Measurements from ENCODE around the gene KLHL6.

Gene KLHL6

DNA sequence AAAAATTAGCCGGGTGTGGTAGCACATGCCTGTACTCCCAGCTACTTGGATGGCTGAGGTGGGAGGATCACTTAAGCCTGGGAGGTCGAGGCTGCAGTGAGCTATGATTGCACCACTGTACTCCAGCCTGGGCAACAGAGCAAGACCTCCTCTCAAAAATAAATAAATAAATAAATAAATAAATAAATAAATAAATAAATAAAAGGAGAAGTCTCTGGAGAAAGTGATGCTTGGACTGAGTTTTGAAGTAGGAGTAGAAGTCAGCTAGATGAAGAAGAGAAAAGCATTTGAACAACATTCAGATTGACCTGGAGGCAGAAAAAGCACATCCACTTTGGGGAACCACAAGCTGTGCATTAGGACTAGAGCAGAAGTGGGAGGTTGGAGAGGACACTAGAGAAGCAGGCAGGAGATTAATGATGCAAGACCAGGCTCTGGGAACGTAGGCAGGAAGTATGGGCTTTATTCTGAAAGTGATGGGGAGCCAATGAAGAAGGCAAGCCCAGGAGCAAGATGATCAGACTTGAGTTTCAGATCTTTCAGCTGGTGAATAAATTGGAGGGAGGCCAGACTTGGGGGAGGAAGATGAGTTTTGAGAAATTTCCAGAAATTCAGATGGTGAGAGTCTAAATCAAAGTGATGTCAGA, 48.7 kb downstream of the KLHL6 start:
- DNase-seq (ENCODE audit: low spot score) (no peak), FAIRE-seq (no peak)

DNA sequence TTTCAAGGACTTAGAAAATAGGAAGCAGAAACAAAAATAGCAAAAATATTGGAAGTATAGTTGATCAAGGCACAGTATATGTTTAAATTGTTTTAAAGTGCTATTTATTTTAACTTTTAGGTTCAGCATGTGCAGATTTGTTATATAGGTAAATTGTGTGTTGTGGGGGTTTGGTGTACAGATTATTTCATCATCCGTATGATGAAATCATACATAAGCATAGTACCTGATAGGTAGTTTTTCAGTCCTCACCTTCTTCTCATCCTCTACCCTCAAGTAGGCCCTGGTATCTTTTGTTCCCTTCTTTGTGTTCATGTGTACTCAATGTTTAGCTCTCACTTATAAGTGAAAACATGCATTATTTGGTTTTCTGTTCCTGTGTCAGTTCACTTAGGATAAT, 50.9 kb downstream of the KLHL6 start:
- DNase-seq (ENCODE audit: low spot score) (no peak), FAIRE-seq (no peak)

DNA sequence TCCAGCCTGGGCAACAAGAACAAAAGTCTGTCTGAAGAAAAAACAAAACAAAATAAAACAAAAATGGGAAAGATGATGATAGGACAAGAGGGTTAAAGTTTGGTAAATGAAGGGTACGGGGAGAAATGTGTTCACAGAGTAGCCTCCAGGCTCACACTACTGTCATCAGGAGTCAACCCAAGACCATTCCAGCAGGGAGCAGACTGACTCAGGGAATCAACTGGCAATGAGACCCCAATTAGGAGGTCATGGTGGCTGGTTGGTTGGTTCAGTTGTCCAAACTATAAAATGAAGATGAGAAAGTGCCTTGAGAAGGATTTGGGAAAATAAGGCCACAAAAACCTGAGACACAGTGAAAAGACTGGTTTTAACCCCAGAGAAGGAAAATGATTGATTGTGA, 51.8 kb downstream of the KLHL6 start:
- DNase-seq (ENCODE audit: low spot score): no peak
- FAIRE-seq: no peak

DNA sequence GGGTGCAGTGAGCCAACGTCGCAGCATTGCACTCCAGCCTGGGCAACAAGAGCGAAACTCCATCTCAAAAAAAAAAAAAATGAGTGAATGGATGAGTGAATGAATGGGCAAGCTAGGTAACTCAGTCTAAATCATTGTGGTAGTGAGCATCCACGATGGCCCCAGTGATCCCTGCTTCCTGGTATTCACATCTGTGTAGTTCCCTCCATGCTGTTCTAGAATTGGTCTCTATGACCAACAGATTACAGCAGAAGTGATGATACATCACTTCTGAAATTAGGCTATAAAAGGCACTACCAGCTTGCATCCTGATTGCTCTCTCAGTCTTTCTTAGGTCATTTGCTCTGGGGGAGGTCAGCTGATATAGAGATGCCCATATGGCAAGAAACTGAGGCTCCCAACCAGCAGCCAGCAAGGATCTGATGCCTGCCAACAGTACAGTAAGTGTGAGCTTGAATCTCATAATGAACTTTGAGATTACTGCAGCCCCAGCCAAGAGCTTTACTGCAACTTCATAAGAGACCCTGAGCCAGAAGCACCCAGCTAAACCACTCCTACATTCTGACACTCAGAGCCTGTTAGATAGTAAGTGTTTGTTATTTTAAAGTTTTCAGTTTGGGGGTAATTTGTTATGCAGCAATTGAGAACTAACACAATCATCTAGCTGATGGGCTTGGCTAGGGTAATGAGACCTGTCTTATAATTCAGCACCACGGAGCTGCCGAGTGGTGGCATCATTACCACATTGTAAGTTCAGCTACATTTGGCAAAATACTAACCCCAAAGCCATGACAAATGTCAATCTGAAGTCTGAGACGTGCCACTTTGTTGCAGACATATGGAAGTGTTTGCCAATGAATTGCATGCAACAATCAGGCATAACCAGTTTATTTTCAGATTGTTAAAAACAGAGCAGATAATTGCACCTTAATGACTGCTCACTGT, 53.0 kb downstream of the KLHL6 start:
- FAIRE-seq: no peak
- DNase-seq (ENCODE audit: low spot score): no peak

DNA sequence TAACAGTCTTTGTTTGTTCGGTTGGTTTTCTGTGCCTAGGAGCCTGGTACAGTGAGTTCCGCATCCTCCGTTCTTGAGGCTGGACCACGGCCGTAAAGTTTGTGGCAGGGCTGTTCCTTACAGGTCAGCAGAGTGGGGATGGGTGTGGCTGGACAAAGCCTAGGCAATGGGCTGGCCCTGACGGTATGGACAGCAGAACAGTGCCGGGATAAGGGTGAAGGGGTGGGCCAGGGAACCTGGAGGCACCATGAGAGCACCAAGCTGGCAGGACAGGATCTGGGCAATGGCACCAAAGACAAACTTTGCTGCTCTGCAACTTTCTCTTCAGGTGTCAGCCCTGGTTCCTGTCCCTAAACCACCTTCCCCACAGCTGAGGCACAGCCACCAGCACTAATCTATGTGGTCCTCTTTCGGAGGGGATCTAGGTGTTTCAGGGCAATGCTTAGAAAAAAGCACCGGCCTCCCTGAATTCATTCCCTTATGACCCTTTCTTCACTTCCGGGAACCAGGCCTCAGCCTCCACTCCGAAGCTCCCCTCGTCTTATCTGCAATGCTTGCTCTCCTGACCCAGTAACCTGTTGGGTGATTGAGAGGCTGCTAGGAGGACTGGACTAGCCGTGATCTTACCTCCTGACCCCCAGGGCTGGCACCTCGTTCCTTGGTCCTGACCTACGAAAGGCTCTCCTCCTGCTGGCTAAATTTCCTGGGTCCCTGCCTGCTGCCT, 54.4 kb downstream of the KLHL6 start:
- DNase-seq (ENCODE audit: low spot score) (no peak), FAIRE-seq (no peak)

DNA sequence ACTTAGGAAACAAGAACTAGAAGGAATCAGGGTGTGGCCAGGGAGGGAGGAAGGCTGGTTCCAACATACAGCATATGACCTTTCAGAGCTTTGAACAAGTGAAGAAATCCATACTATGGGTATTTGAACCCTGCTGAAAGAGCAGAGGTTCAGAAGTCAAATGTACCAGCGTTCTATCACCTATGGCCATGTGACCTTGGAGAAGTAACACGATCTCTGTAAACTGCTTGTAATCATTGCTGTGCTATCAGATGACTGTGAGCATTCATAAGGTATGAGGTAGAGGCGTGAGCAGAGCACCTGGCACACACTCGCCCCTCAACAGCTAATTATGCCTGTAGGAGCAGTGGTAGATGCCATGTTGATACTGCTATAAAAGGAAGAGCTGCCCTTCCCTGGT, 55.2 kb downstream of the KLHL6 start:
- DNase-seq (ENCODE audit: low spot score) (no peak), FAIRE-seq (no peak)

DNA sequence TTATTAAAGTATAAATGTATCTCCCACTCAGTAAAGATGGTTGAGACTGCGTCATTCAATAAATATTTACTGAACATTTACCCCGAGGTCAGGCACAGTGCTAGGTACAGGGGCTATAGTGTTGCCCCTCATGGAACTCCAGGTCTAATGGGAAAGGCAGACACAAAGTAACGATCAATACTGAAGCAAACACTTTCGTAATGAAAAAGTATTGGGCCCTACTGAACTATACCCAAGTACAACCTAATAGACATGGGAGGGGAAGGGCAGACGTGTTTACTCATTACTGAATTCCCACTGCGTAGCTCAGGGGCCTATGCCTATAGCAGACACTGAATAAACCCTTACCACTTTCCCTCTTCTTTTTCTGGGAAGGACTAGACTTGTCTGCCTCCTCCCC, 56.9 kb downstream of the KLHL6 start:
- FAIRE-seq: no peak
- DNase-seq (ENCODE audit: low spot score): no peak

DNA sequence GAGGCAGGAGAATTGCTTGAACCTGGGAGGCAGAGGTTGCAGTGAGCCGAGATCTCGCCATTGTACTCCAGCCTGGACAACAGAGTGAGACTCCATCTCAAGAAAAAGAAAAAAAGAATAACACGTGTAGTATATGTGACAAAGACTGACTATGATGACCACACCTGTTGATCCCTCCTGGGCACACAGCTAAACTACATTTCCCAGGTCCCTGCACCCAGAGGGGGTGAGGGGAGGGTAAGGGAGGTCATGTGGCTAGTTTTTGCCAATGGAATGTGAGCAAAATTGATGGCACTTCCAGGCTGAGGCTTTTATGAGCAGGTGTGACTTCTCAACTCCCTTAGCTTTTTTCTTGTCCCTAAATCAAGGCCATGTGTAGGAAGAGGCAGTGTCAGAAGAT, 58.2 kb downstream of the KLHL6 start:
- DNase-seq (ENCODE audit: low spot score) (no peak), FAIRE-seq (no peak)

DNA sequence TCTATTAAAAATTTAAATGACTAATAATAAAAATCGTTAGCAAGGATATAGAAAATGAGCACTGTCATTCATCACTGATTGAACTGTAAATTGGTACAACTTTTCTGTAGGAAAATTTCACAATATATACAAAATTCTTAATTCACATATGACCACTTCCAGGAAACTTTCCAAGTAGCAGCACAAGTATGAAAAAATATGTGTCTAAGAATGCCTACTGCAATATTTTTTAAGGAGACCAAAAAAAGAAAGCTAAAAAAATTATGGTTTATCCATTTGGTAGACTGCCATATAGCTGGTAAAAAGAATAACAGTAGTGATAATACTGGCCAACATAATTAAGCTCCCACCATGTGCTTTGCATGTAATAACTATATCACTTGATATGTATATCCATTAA, 59.2 kb downstream of the KLHL6 start:
- no peak for FAIRE-seq
- DNase-seq (ENCODE audit: low spot score): no peak

DNA sequence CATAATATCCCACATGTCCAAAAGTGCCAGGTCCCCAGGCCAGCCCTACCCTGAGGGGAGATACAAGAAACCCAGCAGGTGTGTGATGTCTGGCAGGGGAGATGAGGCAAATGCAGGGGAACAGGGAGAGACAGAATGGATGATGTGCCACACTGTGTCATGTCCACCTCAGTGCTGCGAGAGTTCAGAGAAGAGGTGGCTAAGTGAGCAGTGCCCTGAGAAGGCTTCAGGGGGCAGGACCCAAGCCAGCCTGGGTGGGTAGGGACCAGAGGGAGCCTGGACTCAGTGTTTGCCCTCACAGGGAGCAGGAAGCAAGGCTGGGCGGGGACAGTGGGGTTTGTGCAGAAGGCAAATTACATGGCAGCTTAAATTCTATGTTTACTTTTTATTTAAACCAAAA, 61.2 kb downstream of the KLHL6 start:
- DNase-seq (ENCODE audit: low spot score) (no peak), FAIRE-seq (no peak)

DNA sequence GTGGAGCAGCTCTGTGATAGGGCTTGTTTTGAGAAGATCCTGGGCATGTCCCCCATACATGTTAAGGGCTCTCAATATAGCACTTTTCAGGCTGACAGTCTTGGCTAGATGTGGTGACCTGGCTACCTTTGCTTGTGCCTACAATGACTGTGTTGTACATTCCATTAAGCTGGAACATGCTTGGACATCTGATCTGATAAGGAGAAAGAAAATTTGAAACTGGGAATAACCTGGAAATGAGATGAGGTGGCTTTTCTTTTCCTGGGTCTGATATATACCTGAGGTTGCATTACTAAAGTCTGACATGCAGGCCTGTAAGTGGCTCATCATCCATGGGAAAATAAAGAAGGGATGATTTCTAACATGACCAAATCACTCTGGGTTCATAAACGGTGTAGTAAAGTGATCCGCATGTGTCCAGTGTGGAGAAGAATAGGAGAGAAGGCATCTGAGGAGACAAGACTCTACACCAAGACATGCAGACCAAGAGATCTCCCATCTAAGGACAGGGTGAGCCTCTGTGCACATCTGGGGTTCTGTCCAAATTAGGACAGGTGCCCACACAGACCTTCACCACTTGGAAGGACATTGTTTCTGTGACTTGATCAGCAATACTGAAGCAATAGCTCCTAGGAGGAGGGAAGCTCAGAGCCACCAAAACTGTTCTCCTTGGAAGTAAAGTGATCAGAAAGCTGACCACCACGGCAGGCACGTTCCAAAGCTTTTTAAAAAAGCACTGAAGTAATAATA, 62.0 kb downstream of the KLHL6 start:
- no peak for FAIRE-seq
- DNase-seq (ENCODE audit: low spot score): no peak

DNA sequence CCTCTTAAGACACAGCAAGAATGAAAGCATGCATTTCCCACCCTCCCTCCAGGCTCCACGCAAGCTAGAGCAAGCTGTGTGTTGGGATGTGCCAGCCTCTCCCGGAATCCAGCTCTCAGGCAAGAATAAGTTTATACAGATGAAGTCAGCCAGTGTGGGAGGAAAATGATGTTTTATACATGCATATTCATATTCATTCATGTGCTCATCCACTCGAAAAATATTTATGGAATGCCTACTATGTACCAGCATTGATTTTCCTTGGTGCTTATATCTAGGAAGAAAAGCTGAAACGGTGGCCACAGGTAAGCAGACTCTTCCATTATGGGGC, 62.7 kb downstream of the KLHL6 start:
- no peak for FAIRE-seq

DNA sequence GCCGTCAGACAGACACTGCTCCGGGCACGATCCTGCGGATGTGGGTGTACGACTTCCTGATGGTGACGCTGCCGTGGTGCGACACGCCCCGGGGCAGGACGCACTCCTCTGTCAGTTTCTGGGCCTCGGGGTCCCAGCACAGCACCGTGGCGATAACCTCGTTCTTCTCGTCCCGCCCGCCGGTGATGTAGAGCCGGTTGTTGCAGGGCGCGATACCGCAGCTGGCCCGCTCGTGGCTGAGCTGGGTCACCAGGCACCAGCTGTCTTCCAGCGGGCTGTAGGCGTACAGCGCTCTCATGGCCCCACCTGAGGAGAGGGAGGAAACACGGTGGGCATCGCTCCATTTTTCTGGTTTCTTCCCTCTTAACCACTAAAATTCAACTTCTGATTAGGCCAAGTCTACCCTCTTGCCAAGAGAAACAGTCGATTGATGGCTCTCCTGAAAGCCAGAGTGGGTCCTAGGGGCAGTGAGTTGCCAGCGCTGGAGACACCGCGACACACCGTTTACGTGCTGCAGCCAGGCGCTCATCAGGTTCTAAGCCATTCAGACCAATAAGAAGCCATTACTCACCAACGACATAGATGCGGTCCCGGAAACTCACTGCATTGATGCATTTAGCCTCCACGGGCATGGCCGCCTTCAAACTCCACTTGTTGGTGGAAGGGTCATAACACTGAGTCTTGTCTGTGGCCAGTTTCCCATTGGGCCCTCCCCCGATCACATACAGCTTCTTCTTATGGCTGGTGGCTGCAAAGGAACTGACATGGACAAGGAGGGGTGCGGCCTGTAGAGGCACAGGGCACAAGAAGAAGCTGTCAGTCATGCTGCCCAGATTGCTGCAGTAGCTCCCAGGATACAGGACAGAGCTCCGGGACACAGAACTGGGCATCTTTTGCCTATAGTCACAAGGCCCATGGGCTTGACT, 63.3 kb downstream of the KLHL6 start:
- FAIRE-seq (no peak), DNase-seq (ENCODE audit: low spot score) (no peak)

More for the DNA sequence above, 62.7 kb downstream of the KLHL6 start:
- no peak for DNase-seq (ENCODE audit: low spot score)

DNA sequence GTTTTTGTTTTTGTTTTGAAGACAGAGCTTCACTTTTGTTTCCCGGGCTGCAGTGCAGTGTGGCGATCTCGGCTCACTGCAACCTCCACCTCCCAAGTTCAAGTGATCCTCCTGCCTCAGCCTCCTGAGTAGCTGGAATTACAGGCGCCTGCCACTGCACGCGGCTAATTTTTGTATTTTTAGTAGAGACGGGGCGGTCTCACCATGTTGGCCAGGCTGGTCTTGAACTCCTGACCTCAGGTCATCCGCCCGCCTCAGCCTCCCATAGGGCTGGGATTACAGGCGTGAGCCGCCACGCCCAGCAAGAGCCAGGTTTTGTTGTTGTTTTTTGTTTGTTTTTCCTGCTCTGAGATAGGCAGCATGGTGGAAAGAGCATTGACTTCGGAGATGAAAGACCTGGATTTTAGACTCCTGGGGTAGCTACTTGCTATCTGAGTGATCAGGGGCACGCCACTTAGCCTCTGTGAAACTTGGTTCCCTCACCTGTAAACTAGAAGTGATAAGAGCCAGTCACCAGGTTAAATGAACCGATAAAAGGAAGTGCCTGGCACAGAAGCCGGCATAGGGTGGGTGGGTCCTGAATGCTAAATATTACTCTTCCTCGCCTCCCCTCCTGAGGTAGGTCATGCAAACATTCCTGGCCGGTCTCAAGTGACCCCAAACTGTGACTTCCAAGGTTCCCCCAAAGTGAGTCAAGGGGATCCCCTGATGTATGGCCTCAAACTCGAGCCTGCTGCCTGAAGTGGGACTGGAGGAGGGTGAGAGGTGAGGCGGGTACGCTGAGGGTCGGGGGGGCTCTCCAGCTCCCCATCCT, 64.2 kb downstream of the KLHL6 start:
- DNase-seq (ENCODE audit: low spot score) (no peak), FAIRE-seq (no peak)

DNA sequence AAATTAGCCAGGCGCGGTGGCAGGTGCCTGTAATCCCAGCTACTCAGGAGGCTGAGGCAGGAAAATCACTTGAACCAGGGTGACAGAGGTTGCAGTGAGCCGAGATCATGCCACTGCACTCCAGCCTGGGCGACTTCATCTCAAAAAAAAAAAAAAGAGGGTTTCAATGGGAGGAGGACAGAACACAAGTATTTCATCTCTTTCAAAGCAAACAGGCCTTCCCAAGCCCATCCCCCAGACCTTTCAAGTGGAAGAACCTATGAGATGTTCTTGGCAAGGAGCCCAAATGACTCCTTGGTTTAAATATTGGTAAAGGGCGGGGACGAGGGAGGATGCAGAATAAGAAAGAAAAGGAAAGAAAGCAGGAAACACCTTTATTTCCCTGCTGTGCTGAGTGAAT, 64.9 kb downstream of the KLHL6 start:
- FAIRE-seq (no peak), DNase-seq (ENCODE audit: low spot score) (peak; percentile 26)

DNA sequence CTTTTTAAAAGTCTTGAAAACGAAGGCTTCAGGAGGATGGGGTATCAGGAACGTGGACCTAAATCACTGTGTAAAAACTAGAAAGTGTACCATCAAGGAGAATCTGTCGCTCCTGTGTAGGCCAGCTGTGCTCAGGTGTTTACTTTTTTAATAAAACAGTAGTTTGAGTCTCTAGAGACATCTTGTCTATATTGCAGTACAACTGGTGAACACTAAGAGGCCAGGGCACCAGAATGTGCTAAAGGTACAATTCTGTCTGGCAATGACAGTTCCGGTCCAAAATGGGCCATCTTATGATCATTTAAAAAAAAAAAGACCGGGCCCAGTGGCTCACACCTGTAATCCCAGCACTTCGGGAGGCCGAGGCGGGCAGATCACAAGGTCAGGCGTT, 65.3 kb downstream of the KLHL6 start:
- DNase-seq (ENCODE audit: low spot score) (no peak), FAIRE-seq (no peak)

DNA sequence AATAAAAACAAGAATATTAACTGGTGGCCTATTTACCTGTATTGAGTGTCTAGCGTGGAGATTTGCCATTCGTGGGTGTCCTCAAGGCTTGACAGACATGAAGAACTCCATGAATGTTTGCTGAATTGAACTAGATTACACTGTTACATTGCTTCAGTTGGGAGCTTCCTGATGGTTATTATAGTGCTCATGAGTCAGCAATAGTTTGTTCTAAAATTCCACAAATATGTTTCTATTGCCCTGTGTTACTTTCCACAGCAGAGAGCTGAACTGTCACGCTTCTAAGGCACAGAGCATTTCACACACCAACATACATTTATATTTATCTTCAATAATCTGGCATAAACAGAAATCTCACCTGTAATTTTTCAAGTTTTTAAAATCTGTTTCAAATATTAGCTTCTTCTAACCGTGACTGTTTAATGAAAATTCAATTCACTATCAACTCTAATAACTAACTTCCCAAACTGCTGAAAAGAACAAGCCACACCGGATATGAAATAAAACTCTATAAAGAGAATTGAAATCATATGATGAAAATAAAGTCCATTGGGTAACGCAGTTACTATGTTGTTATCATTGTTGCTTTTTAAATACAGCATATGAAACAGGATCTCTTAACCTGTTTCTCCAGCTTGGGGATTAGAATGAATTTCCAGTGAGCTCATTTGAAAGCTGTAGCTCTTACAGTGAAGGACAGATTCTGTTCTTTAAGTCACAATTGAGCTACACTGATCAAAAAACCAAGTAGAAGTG, 65.9 kb downstream of the KLHL6 start:
- DNase-seq (ENCODE audit: low spot score): no peak
- FAIRE-seq: no peak

DNA sequence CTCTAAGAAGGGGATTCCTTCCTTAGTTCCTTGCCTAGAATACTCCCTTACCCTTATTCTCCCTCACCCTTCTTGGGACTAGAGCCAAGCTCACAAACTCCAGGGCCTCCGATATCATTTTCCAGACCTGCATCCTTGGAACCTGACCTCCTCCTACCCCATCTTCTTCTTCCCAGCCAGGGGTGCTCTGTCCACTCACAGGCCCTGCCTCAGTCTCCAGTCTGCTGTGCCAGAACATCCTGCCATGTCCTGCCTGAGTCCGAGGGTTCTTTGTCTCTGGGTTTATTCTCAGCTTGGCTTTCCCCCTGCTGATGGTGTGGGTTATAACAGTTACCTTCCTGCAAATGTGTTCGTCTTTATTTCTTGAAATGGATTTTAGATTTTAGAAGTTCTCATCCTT, 67.2 kb downstream of the KLHL6 start:
- DNase-seq (ENCODE audit: low spot score) (no peak), FAIRE-seq (no peak)

DNA sequence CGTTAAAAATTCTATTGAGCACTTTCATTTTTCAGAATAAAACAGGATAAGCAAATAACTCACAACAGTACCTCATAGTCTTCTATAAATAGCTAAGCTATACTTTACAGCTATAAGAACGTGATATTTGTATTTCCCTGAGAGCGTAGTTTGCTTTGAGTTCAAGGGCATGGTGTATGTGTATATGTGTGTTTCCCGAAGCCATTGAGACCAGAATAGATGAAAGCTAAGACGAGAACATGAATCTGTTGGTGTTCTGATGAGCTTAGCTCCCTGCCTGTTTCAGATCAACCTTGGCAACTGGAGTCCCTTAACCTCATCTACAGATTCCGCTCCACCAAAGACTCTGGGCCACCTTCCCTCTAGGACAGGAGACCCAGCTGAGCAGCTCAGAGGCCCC, 67.6 kb downstream of the KLHL6 start:
- DNase-seq (ENCODE audit: low spot score): no peak
- FAIRE-seq: no peak

Measured in urothelium cell line (cell line).